Measurements from ENCODE around the gene EML1. TPM values are rescaled to one million over a fixed set of nuclear protein-coding genes. Genes with fewer than 3 reads are reported as not detected.

EML1 gene
- total RNA-seq, 2 experiments from 2014 or later = 0.91 to 1.2 TPM

DNA sequence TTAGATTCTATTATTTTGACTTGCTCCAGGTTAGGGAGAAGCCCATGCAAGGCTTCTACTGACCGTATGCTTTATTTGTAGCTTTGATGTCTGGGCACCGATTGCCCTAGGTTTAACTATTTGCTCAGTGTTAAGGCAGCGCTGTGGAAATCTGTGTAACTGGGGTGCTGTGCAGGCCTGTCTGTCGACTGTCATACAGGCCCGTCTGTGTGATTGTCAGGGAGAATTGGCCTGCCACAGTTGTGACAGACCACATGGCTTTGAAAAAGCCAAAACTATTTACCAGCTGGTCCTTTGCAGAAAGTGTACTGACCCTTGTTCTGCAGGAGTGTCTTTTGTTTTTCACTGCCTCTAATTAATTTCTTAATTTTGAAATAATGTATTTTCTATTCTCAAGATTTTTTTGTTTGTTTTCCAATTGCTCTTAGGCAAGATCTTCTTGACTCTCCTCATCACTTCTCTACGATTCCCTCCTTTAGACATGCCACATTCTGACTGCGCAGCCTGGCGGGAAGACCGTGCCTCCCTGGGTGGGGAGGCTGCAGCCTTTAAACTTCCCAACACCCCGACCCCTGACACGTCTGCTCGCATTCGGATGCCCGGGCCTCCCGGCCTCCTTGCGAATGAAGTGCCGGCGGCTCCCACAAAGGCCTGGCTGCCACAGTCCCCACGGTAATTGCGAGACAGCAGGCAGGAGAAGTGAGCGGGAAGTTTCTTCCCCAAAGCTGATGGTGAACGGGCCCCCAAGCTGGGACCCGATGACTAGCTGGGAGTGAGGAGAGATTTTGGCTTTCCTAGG lies 173.0 kb downstream of the EML1 start:
- Mint-ChIP-seq H3K4me1 (ENCODE audit: low read depth) (peaks cover 2% of the 10 kb centered on the region), H3K27me3 (ENCODE audit: low read depth) (peaks cover 25% of the 10 kb centered on the region), H3K9me3 (no peaks in the 10 kb centered on the region), H3K27ac (no peak overlapping the region), H3K4me3 (no peak overlapping the region), H3K36me3 (ENCODE audit: low read depth) (no peaks in the 10 kb centered on the region)
- CTCF ChIA-PET = interaction anchor here (0.7 to 1.1 kb wide), 2 partner anchors 15 to 313 kb away, joined by 3 read pairs; no protein-coding TSS in a partner anchor
- no peak for DNase-seq
- intact Hi-C loops (cut with micrococcal nuclease) = no loop called here

DNA sequence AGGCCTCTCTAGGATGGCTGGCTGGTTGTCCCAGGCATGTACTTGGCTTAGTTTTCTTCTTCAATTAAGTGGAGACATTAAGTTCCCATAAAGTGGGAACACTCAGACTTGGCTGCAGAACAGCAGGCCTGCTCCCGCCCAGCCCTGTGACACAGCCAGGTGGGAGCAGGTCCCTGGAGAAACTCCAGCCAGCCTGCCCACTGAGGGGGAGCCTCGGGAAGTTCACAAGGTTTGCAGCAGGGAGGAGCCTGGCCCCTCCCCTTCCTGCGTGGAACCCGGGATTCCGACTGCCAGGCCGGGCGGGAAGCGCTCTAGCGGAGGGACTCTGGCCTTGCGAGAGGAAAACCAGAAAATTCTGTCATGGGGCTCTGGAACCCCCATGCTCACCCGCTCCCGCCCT lies 173.7 kb downstream of the EML1 start:
- no peak for DNase-seq
- Mint-ChIP-seq H3K4me1 (ENCODE audit: low read depth) (peaks cover 2% of the 10 kb centered on the region), H3K4me3 (no peak overlapping the region), H3K27me3 (ENCODE audit: low read depth) (peaks cover 25% of the 10 kb centered on the region), H3K9me3 (no peaks in the 10 kb centered on the region), H3K27ac (no peak overlapping the region), H3K36me3 (ENCODE audit: low read depth) (no peaks in the 10 kb centered on the region)
- intact Hi-C loops (cut with micrococcal nuclease) = no loop called here
- CTCF ChIA-PET = no interaction called here

DNA sequence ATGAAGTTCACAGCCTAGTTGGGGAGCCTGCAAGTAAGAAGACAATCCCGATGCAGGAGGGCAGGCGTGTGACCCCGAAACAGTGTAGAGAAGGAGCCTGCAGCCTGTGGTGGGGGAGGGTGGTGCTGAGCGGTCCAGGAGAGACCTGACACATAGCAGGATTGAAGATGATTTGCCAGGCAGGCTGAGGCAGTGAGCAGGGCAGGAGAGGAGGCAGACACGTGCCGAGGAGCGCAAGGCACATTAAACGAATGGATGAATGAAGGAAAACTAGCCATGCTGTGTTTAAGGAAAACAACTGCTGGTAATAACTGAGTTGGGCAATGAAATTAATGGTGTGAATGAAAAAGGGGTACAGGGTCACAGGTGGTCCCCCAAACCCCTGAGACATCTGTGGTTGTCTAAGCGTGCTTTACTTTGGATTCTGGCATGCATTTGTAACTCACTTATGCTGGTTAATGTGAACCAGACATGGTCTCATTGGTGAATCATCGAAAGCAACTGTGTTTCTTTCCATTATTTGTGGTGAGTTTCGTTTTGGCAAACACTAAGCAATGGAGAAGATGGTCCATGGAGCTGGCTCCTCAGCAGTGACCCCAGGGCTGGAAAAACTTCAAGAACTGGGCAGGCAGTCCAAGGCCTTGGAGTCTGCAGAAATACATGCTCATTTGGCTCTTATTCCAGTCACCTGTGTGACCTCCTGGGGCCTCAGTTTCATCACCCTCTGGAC lies 175.1 kb downstream of the EML1 start:
- peaks cover 12% of the 10 kb centered on the region for H3K4me1 Mint-ChIP-seq (ENCODE audit: low read depth)
- peaks cover 3% of the 10 kb centered on the region for H3K36me3 Mint-ChIP-seq (ENCODE audit: low read depth)
- H3K27me3 Mint-ChIP-seq (ENCODE audit: low read depth) = peaks cover 20% of the 10 kb centered on the region
- H3K4me3 Mint-ChIP-seq = no peak overlapping the region
- no peak for DNase-seq
- intact Hi-C loops (cut with micrococcal nuclease) = no loop called here
- no peaks in the 10 kb centered on the region for H3K9me3 Mint-ChIP-seq
- CTCF ChIA-PET = no interaction called here
- H3K27ac Mint-ChIP-seq = no peak overlapping the region

DNA sequence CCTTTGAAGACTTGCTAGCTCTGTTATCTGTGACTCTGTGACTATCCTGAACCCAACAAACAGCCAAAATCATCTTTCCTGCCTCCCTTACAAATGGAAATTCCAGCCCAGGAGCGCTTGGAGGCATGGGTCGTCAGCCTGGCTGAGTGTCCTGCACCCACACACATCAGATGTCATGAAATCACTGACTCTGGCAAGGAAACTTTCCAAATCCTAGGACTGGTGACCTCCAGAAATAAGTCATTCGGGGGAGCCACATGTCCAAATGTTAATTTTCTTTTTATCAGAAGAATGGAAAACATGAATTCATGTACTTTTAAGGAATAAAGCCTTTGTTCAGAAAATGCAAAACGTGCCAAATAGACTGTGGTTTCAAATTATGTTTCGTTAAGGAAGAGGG lies 175.7 kb downstream of the EML1 start:
- Mint-ChIP-seq H3K36me3 (ENCODE audit: low read depth) (peaks cover 3% of the 10 kb centered on the region), H3K27ac (no peak overlapping the region), H3K4me3 (no peak overlapping the region), H3K27me3 (ENCODE audit: low read depth) (peaks cover 20% of the 10 kb centered on the region), H3K9me3 (no peaks in the 10 kb centered on the region), H3K4me1 (ENCODE audit: low read depth) (peaks cover 16% of the 10 kb centered on the region)
- intact Hi-C loops (cut with micrococcal nuclease) = no loop called here
- CTCF ChIA-PET = no interaction called here
- no peak for DNase-seq

DNA sequence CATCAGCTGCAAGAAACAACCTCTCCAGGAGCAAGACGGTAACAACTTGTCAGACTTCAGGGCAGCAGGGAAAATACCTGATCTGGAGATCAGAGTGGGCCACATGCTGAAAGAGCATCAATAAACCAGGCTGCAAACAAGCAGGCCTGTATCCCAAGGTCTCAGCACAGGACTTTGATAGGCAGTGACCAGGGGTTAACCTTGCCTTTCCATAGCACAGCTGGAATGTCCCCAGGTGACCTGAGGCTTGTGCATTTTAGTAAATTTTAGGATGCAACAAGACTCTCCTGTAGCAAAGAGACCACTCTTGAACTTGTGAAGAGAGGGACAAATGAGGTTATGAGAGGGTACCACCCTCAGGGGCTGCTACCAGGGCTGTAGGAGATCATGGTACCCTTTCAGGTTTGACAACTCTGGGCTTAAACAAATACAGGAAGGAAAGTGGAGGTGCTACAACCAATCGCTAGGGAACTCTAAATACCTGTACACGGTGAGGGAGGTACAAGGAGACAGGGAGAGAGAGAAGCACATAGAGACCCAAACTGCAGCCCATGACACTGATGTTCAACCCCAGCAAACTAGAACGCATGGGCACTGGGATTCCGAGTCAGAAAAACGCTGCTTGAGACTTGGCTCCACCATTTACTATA lies 176.6 kb downstream of the EML1 start:
- no peak for DNase-seq
- intact Hi-C loops (cut with micrococcal nuclease) = loop anchor here (2.0 to 5.0 kb wide), 2 partner anchors 287 to 408 kb away; partner anchors contain the start of gene WDR25
- Mint-ChIP-seq H3K4me3 (peak overlapping the region; percentile 20), H3K4me1 (ENCODE audit: low read depth) (peaks cover 16% of the 10 kb centered on the region), H3K27ac (no peak overlapping the region), H3K27me3 (ENCODE audit: low read depth) (peaks cover 14% of the 10 kb centered on the region), H3K36me3 (ENCODE audit: low read depth) (peaks cover 3% of the 10 kb centered on the region), H3K9me3 (no peaks in the 10 kb centered on the region)
- CTCF ChIA-PET = interaction anchor here (0.5 kb wide), 1 partner anchor 106 kb away, joined by 3 read pairs; no protein-coding TSS in a partner anchor

DNA sequence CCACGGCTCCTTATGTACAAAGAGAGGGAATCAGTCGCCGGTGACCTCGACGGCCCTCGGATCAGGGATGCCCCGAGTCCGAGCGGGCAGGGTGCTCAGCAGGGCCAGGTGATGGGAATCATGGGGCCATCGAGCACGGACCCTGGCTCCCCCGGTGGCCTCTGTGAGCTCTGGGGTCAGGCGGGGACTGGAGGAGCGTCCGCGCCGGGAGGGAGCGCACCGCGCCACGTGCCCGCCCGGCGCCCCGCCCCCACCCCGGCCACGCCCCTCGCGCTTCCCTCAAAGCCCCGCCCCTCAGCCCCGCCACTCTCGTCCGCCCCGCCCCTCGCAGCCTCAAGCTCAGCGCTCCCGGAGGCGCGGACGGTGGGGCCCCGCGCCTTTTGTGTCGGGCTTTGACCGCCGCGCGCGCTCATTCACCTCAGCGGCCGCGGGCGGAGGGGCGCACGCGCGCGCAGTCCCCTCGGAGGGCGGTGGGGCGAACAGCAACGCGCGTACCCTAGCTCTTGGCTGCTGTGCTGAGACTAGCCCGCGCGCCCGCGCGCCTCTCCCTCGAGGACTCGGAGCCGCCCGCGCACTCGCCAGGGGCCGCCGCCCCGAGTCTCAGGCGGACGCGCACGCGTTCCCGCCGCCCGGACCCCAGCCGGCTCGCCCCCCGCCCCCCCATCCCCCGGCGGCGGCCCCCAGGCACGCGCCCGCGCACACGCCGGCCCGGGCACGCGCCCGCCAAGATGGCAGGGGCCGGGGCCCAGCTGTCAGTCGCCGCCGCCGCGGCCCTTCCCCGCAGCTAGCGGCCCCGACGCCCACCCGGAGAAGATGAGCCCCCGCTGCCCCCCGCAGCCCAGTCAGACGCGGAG lies 178.1 kb downstream of the EML1 start:
- no peak overlapping the region for H3K27ac Mint-ChIP-seq
- peak overlapping the region; percentile 52 for H3K4me3 Mint-ChIP-seq
- peaks cover 12% of the 10 kb centered on the region for H3K27me3 Mint-ChIP-seq (ENCODE audit: low read depth)
- peaks cover 17% of the 10 kb centered on the region for H3K4me1 Mint-ChIP-seq (ENCODE audit: low read depth)
- intact Hi-C loops (cut with micrococcal nuclease) = loop anchor here (1.0 to 5.0 kb wide), 3 partner anchors 269 to 406 kb away; partner anchors contain the start of gene WDR25
- peaks cover 2% of the 10 kb centered on the region for H3K9me3 Mint-ChIP-seq
- CTCF ChIA-PET = interaction anchor here (0.7 to 2.5 kb wide), 4 partner anchors 10 to 314 kb away, joined by 4 to 9 read pairs (median 5); no protein-coding TSS in a partner anchor
- peaks cover 4% of the 10 kb centered on the region for H3K36me3 Mint-ChIP-seq (ENCODE audit: low read depth)
- DNase-seq = peak; percentile 86

DNA sequence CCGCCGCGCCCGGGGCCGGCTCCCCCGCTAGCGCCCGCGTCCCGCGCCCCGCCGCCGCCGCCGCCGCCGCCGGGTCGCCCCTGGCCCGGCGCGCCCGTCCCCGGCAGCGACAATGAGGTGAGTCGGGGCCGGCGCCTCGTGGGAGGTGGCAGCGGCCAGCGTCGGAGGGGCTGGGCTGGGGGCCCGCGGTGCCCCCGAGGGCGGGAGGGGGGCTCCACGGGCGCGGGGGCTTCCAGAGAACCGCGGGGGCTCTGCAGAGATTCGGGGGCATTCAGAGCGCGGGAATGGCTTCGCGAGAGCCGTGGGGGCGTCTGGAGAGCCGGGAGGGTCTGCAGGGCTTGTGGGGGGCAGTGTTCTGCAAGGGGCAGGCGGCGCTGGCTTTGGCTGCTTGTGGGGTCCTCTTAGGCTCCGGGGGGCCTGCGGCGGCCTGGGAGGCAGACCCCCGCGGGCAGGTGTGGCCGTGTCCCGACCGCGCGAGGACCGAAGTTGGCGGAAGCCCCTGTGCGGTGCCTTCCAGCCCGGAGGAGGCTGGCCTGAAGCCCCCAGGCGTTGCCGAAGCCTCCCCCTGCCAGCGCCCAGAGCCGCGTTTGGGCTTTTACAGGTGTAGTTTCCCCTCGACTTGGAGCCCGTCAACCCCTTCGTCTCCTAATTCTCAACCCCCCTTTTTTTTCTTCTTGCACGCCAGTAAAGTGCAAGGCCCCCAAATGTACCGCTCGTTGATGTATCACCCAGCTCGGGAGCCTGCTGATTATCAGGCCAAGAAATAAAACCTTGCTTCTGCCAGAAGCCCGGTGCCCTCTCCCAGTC lies 178.9 kb downstream of the EML1 start:
- Mint-ChIP-seq H3K27ac (peak overlapping the region; percentile 86), H3K27me3 (ENCODE audit: low read depth) (peaks cover 12% of the 10 kb centered on the region), H3K4me1 (ENCODE audit: low read depth) (peaks cover 18% of the 10 kb centered on the region), H3K9me3 (peaks cover 2% of the 10 kb centered on the region), H3K36me3 (ENCODE audit: low read depth) (peaks cover 5% of the 10 kb centered on the region), H3K4me3 (peak overlapping the region; percentile 98)
- intact Hi-C loops (cut with micrococcal nuclease) = loop anchor here (1.0 to 5.0 kb wide), 5 partner anchors 131 to 405 kb away; partner anchors contain the start of gene WDR25
- DNase-seq = peak; percentile 23
- CTCF ChIA-PET = interaction anchor here (0.6 to 2.5 kb wide), 3 partner anchors 11 to 184 kb away, joined by 4 to 9 read pairs (median 4); no protein-coding TSS in a partner anchor

DNA sequence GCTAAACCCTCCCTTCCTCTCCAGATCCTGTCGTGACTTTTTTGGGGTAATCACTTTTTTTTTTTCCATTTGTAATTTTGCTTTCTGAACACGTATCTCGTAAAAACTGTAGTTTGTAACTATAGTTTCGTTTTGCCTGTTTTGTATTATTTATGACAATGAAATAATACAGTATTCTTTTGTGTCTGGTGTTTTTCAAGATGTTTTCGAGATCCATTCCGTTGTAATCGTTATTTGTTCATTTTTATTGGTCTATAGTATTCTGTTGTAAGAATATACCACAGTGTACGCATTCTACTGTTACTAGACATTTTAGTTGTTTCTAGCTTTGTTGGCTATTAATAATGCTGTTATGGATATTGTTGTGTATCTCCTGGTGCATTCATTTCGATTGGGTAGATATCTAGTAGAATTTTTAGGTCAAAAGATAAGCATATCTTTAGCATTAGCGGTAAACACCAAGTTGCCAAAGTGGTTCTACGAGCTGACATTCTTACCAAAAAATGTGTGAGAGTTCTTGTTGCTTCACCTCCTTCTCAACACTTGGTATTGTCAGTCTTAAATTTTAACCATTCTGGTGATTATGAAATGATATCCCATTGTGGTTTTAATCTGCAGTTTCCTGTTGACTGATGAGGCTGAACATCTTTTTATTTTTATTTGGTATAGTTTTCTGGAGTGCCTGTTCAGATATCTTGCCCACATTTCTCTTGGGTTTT lies 179.7 kb downstream of the EML1 start:
- Mint-ChIP-seq H3K27ac (peak overlapping the region; percentile 86), H3K36me3 (ENCODE audit: low read depth) (peaks cover 5% of the 10 kb centered on the region), H3K4me1 (ENCODE audit: low read depth) (peaks cover 18% of the 10 kb centered on the region), H3K27me3 (ENCODE audit: low read depth) (peaks cover 12% of the 10 kb centered on the region), H3K4me3 (peak overlapping the region; percentile 98), H3K9me3 (peaks cover 2% of the 10 kb centered on the region)
- DNase-seq = no peak
- intact Hi-C loops (cut with micrococcal nuclease) = loop anchor here (2.0 to 5.0 kb wide), 3 partner anchors 130 to 404 kb away; partner anchors contain the start of gene WDR25
- CTCF ChIA-PET = interaction anchor here (0.6 to 2.5 kb wide), 3 partner anchors 10 to 183 kb away, joined by 4 to 9 read pairs (median 4); no protein-coding TSS in a partner anchor

DNA sequence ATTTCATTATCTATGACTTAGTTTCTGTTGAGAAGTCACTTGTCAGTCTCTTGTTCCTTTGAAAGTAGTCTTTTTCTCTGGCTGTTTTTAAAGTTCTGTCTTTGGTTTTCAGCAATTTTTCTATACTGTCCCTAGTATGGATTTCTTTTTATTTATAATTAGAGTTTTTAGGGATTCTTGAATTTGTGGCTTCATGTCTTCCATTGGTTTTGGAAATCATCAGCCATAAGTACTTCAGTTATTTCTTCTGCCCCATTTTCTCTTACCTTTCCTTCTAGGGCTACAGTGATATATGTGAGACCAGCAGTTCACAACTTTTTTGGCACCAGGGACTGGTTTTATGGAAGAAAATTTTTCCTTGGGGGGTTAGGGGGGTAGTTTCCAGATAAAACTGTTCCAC lies 182.0 kb downstream of the EML1 start:
- no peak for DNase-seq
- Mint-ChIP-seq H3K4me3 (no peak overlapping the region), H3K36me3 (ENCODE audit: low read depth) (peaks cover 5% of the 10 kb centered on the region), H3K4me1 (ENCODE audit: low read depth) (peaks cover 16% of the 10 kb centered on the region), H3K27ac (no peak overlapping the region), H3K27me3 (ENCODE audit: low read depth) (peaks cover 4% of the 10 kb centered on the region), H3K9me3 (peaks cover 2% of the 10 kb centered on the region)
- CTCF ChIA-PET = interaction anchor here (1.0 kb wide), 1 partner anchor 8 kb away, joined by 3 read pairs; no protein-coding TSS in a partner anchor
- intact Hi-C loops (cut with micrococcal nuclease) = no loop called here

DNA sequence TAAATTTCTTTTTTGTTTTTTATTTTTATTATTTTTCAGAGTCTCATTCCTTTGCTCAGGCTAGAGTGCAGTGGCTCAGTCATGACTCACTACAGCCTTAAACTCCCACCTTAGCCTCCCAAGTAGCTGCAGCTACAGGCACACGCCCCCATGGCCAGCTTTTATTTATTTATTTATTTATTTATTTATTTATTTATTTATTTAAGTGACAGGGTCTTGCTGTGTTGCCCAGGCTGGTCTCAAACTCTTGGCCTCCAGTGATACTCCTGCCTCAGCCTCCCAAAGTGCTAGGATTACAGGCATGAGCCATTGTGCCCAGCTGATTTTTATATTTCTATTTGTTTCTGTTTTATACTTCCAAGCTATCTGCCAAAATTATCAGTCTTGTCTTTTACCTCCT lies 182.8 kb downstream of the EML1 start:
- Mint-ChIP-seq H3K4me1 (ENCODE audit: low read depth) (peaks cover 16% of the 10 kb centered on the region), H3K4me3 (no peak overlapping the region), H3K36me3 (ENCODE audit: low read depth) (peaks cover 5% of the 10 kb centered on the region), H3K27me3 (ENCODE audit: low read depth) (no peaks in the 10 kb centered on the region), H3K9me3 (peaks cover 2% of the 10 kb centered on the region), H3K27ac (no peak overlapping the region)
- DNase-seq = no peak
- CTCF ChIA-PET = interaction anchor here (1.2 to 1.3 kb wide), 2 partner anchors 97 to 145 kb away, joined by 3 to 4 read pairs; no protein-coding TSS in a partner anchor
- intact Hi-C loops (cut with micrococcal nuclease) = no loop called here

All from activated naive CD4-positive, alpha-beta T cell treated with anti-CD3 and anti-CD28 coated beads for 36 hours (primary cell).